GM12865 (cell line): ENCODE results near the gene NF1.
A peak's percentile ranks its signal among the peaks of the same experiment; 100 is the strongest.

Source experiments
- DNase-seq: peaks from one replicate; pipeline ENCODE4 v3.0.0; 2010; ENCODE audit warnings: low read depth
- H3K4me3 ChIP-seq: 2 replicates; pipeline ENCODE4 v1.5.1; 2011; ENCODE audit warnings: mild to moderate bottlenecking, low read depth, low read length, control low read depth
- TF ChIP-seq, protein P1 (sequence below): IDR thresholded peaks from 2 replicates; pipeline ENCODE4 v1.5.1; 2011; ENCODE audit warnings: low read length, control low read depth, low read depth, inconsistent platforms; ENCODE audit not compliant: insufficient read depth; ENCODE audit errors: missing control alignments

Gene NF1

DNA sequence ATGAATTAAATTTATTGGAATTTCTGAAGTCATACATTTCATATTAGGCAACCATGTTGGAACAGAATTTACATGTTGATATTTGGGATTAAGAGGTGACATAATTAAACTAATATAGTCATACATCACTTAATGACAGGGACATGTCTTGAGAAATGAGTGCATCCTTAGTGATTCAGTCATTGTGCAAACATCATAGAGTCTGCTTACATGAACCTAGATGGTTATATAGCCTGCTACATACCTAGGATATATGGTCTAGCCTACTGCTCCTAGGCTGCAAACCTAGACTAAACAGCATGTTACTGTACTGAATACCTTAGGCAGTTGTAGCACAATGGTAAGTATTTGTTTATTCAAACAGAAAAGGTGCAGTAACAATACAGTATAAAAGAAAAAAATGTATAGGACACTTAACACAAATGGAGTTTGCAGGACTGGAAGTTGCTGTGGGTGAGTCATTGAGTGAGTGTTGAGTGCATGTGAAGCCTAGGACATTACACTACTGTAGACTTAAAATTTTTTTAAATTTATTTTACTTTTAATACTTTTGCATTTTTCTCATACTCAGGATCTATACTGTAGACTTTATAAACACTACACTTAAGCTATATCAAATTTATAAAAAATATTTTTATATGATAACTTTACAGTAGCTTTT lies 116.7 kb downstream of the NF1 start:
- TF ChIP-seq, protein P1, sequence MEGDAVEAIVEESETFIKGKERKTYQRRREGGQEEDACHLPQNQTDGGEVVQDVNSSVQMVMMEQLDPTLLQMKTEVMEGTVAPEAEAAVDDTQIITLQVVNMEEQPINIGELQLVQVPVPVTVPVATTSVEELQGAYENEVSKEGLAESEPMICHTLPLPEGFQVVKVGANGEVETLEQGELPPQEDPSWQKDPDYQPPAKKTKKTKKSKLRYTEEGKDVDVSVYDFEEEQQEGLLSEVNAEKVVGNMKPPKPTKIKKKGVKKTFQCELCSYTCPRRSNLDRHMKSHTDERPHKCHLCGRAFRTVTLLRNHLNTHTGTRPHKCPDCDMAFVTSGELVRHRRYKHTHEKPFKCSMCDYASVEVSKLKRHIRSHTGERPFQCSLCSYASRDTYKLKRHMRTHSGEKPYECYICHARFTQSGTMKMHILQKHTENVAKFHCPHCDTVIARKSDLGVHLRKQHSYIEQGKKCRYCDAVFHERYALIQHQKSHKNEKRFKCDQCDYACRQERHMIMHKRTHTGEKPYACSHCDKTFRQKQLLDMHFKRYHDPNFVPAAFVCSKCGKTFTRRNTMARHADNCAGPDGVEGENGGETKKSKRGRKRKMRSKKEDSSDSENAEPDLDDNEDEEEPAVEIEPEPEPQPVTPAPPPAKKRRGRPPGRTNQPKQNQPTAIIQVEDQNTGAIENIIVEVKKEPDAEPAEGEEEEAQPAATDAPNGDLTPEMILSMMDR, result no peak
- no peak overlapping the region for H3K4me3 ChIP-seq
- no peak for DNase-seq

DNA sequence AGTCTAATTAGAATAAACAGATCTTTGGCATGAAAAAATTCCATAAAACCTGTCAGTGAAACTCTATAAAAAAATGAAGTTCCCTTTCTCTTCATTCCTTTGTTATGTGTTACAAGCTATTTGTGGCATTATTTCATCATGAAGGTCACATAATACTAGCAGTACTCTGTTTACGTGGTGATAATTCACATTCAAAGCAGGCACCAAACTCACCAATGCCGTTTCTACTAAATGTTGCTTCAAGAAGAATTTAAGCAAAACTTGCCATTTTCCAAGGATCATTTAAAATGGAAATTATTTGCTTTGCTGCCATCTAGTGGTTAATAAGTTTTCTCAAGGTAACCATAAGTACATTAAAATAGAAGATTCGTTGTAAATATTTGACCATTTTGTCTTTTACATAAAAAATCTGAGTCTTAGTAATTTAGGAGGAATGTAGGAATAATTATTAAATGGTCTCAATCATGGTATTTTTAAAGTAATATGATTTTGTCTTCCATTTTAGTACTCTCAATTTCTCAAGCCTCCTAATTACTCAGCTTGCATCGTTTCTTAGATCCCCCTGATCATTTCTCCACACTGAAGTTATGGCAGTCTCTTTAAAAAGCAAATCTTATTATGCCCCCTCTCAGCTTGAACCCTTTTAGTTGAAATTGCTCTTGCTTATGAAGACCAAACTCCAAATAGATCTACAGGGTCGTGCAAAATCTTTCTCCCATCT lies 121.4 kb downstream of the NF1 start:
- TF ChIP-seq, protein P1, result peak; percentile 13
- no peak overlapping the region for H3K4me3 ChIP-seq

DNA sequence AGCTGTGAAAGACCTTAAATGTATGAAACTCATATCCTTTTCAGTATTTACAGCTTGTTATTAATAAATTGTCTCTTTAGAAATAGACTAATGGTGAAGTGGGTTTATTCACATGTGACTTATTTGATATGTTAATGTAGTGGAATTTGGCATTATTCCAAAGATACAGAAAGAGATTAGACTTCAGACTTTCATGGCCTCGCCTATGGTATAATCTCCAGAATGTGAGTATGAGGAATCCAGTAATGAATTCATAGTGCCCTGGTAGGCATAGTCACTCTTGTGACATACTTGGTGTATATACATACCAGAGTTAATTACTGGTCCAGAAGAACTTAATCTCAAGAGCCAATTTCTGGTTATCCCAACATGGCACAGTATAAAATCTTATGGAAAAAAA lies 129.6 kb downstream of the NF1 start:
- TF ChIP-seq, protein P1, result no peak
- DNase-seq, result no peak
- H3K4me3 ChIP-seq, result no peak overlapping the region

More for the DNA sequence above, 121.4 kb downstream of the NF1 start:
- DNase-seq, result peak; percentile 51

DNA sequence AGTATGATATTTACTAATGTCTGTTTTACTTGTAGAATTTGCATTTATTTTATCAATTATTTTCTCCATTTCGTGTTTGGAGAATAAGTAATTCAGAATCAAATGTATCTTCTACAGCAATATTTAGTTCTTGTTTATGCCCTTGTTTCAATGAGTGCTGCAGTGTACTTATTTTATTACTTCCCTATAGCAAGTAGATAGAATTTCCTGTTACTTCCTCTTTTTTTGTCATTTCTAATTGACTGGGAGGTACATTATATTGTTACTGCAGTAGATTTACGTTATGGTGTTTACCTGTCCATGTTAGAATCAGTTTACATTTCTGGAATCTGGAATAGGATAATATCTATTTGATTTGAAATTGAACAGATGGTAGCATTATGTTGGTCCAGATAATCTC lies 131.1 kb downstream of the NF1 start:
- H3K4me3 ChIP-seq, result no peak overlapping the region
- no peak for DNase-seq
- TF ChIP-seq, protein P1, result no peak

DNA sequence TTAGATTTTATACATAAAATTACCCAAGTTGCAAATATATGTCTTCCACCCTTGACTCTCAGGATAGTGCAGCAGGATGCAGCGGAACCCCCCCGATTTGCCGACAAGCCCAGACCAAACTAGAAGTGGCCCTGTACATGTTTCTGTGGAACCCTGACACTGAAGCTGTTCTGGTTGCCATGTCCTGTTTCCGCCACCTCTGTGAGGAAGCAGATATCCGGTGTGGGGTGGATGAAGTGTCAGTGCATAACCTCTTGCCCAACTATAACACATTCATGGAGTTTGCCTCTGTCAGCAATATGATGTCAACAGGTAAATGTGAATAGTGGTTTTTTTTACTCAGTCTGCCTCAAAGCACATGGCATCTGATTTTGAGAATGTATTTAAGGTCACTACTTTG lies 131.6 kb downstream of the NF1 start:
- DNase-seq, result no peak
- no peak overlapping the region for H3K4me3 ChIP-seq
- TF ChIP-seq, protein P1, result no peak

DNA sequence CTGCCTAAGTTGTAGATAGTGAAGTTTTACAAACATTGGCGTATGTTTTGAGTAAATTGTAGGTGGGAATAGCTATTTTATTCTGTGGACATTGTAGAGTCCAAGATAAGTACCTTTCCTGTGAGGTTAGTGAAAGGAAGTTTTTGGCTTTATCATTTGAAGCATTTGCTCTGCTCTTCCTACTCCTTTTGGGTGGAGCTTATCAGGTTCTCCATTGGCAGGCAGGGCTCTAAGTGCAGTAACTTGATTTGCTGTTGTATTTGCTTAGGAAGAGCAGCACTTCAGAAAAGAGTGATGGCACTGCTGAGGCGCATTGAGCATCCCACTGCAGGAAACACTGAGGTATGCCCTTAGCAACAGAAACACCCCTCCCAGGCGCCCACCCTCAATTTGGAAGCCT lies 132.2 kb downstream of the NF1 start:
- TF ChIP-seq, protein P1, result no peak
- DNase-seq, result no peak
- no peak overlapping the region for H3K4me3 ChIP-seq
